Immature natural killer cell (primary cell): ENCODE results near the gene VWA7. TPM values are rescaled to one million over a fixed set of nuclear protein-coding genes. Genes with fewer than 3 reads are reported as not detected.

Source experiments
- DNase-seq, 3 donors: peaks; one replicate each; pipeline ENCODE4 v3.0.0; 2022; ENCODE audit warnings: mixed read lengths in 1 of 3
- H3K27ac Mint-ChIP-seq, 6 donors: one replicate each; pipeline ENCODE4 v1.8.0; 2020; ENCODE audit warnings: mixed read lengths in 6 of 6, mild to moderate bottlenecking in 5 of 6, inconsistent platforms in 4 of 6, moderate library complexity in 3 of 6
- H3K27me3 Mint-ChIP-seq, 3 donors: one replicate each; pipeline ENCODE4 v1.8.0; 2020 to 2021; ENCODE audit warnings: low read depth in 3 of 3, mild to moderate bottlenecking in 3 of 3, mixed read lengths in 3 of 3, moderate library complexity in 3 of 3, inconsistent platforms in 1 of 3
- H3K36me3 Mint-ChIP-seq, 3 donors: one replicate each; pipeline ENCODE4 v1.8.0; 2020; ENCODE audit warnings: mixed read lengths in 3 of 3, inconsistent platforms in 2 of 3, mild to moderate bottlenecking in 2 of 3
- H3K4me1 Mint-ChIP-seq, 2 donors: one replicate each; pipeline ENCODE4 v1.8.0; 2020; ENCODE audit warnings: inconsistent platforms in 2 of 2, mild to moderate bottlenecking in 2 of 2, mixed read lengths in 2 of 2, moderate library complexity in 1 of 2
- H3K4me3 Mint-ChIP-seq, 5 donors: one replicate each; pipeline ENCODE4 v1.8.0; 2020; ENCODE audit warnings: mild to moderate bottlenecking in 5 of 5, mixed read lengths in 5 of 5, inconsistent platforms in 3 of 5, moderate library complexity in 3 of 5
- H3K9me3 Mint-ChIP-seq, 6 donors: one replicate each; pipeline ENCODE4 v1.8.0; 2020; ENCODE audit warnings: mild to moderate bottlenecking in 6 of 6, mixed read lengths in 6 of 6, inconsistent platforms in 4 of 6, moderate library complexity in 3 of 6
- polyA plus RNA-seq, 3 donors: library from polyadenylated mRNA; unstranded; fragments of 300-500 nt; fragmentation: Illumina TruSeq; gene quantifications; one replicate each; pipeline ENCODE4 v1.2.3, GENCODE V29; 2021

The VWA7 gene
- polyA plus RNA-seq, 3 donors from 2014 or later, result 0.21 to 1.8 (median 0.93) TPM

- peaks cover 0 to 2% (median 1%) of the 10 kb centered on the region in 3 donors for H3K27me3 Mint-ChIP-seq
- peaks cover 20 to 28% of the 10 kb centered on the region in 2 donors for H3K4me1 Mint-ChIP-seq
- peak overlapping the region in 2 of 6 donors; percentile 28 to 49 for H3K27ac Mint-ChIP-seq
- no peaks in the 10 kb centered on the region for H3K36me3 Mint-ChIP-seq
- H3K4me3 Mint-ChIP-seq, result no peak overlapping the region
- no peaks in the 10 kb centered on the region for H3K9me3 Mint-ChIP-seq
- DNase-seq, result no peak
These were observed 8.5 kb downstream of the VWA7 start for GRCh38 chr6:31768363-31769257.

GRCh38 chr6:31767096-31767645 is 10.0 kb downstream of the VWA7 start:
- Mint-ChIP-seq H3K27me3 (peaks cover 0 to 1% (median 0%) of the 10 kb centered on the region in 3 donors), H3K36me3 (peaks cover 0 to 3% (median 3%) of the 10 kb centered on the region in 3 donors), H3K4me3 (no peak overlapping the region), H3K27ac (no peak overlapping the region), H3K4me1 (peaks cover 14 to 17% of the 10 kb centered on the region in 2 donors), H3K9me3 (no peaks in the 10 kb centered on the region)
- DNase-seq, result no peak

GRCh38 chr6:31765910-31766794 is 11.0 kb downstream of the VWA7 start:
- H3K27ac Mint-ChIP-seq, result no peak overlapping the region
- peaks cover 0 to 1% (median 0%) of the 10 kb centered on the region in 3 donors for H3K27me3 Mint-ChIP-seq
- H3K36me3 Mint-ChIP-seq, result peaks cover 0 to 8% (median 3%) of the 10 kb centered on the region in 3 donors
- H3K4me1 Mint-ChIP-seq, result peaks cover 9 to 10% of the 10 kb centered on the region in 2 donors
- DNase-seq, result no peak
- H3K4me3 Mint-ChIP-seq, result no peak overlapping the region
- no peaks in the 10 kb centered on the region for H3K9me3 Mint-ChIP-seq

- H3K4me3 Mint-ChIP-seq, result no peak overlapping the region
- H3K27ac Mint-ChIP-seq, result no peak overlapping the region
- H3K36me3 Mint-ChIP-seq, result peaks cover 5 to 14% (median 8%) of the 10 kb centered on the region in 3 donors
- H3K27me3 Mint-ChIP-seq, result peaks cover 0 to 1% (median 0%) of the 10 kb centered on the region in 3 donors
- H3K4me1 Mint-ChIP-seq, result peaks cover 7 to 8% of the 10 kb centered on the region in 2 donors
- H3K9me3 Mint-ChIP-seq, result no peaks in the 10 kb centered on the region
- no peak for DNase-seq
These were observed 11.6 kb downstream of the VWA7 start for GRCh38 chr6:31765559-31765909.

GRCh38 chr6:31764198-31764597 is 12.9 kb downstream of the VWA7 start:
- Mint-ChIP-seq H3K27ac (peak overlapping the region in 1 of 6 donors; percentile 55), H3K4me1 (peaks cover 0 to 1% of the 10 kb centered on the region in 2 donors), H3K36me3 (peaks cover 12 to 24% (median 13%) of the 10 kb centered on the region in 3 donors), H3K9me3 (no peaks in the 10 kb centered on the region), H3K27me3 (peaks cover 0 to 1% (median 0%) of the 10 kb centered on the region in 3 donors), H3K4me3 (no peak overlapping the region)
- DNase-seq, result no peak

GRCh38 chr6:31763619-31763940 is 13.5 kb downstream of the VWA7 start:
- H3K4me3 Mint-ChIP-seq, result no peak overlapping the region
- DNase-seq, result no peak
- no peaks in the 10 kb centered on the region for H3K9me3 Mint-ChIP-seq
- peaks cover 12 to 30% (median 16%) of the 10 kb centered on the region in 3 donors for H3K36me3 Mint-ChIP-seq
- H3K27ac Mint-ChIP-seq, result peak overlapping the region in 1 of 6 donors; percentile 82
- H3K27me3 Mint-ChIP-seq, result peaks cover 0 to 1% (median 0%) of the 10 kb centered on the region in 3 donors
- no peaks in the 10 kb centered on the region for H3K4me1 Mint-ChIP-seq

GRCh38 chr6:31762878-31763618 is 14.1 kb downstream of the VWA7 start:
- Mint-ChIP-seq H3K9me3 (no peaks in the 10 kb centered on the region), H3K36me3 (peaks cover 12 to 30% (median 16%) of the 10 kb centered on the region in 3 donors), H3K4me1 (no peaks in the 10 kb centered on the region), H3K4me3 (no peak overlapping the region), H3K27ac (no peak overlapping the region), H3K27me3 (peaks cover 0 to 1% (median under 1%) of the 10 kb centered on the region in 3 donors)
- no peak for DNase-seq

GRCh38 chr6:31762356-31762755 is 14.8 kb downstream of the VWA7 start, which contains the start of gene SAPCD1:
SAPCD1 (plus strand) TSS chr6:31762656; CDS start chr6:31763055, 399 bp downstream.
- Mint-ChIP-seq H3K9me3 (no peaks in the 10 kb centered on the region), H3K4me1 (no peaks in the 10 kb centered on the region), H3K27ac (peak within 1 kb of the TSS in 1 of 6 donors; percentile 45), H3K36me3 (peaks cover 12 to 30% (median 16%) of the 10 kb centered on the region in 3 donors), H3K4me3 (no peak within 1 kb of the TSS), H3K27me3 (peaks cover 0 to 2% (median 1%) of the 10 kb centered on the region in 3 donors)
- no peak for DNase-seq

- DNase-seq, result no peak
- Mint-ChIP-seq H3K9me3 (no peaks in the 10 kb centered on the region), H3K4me1 (no peaks in the 10 kb centered on the region), H3K4me3 (no peak overlapping the region), H3K27me3 (peaks cover 0 to 2% (median 0%) of the 10 kb centered on the region in 3 donors), H3K36me3 (peaks cover 12 to 30% (median 16%) of the 10 kb centered on the region in 3 donors), H3K27ac (no peak overlapping the region)
These were observed 15.8 kb downstream of the VWA7 start for GRCh38 chr6:31761343-31761742.

GRCh38 chr6:31760790-31761189 is 16.3 kb downstream of the VWA7 start:
- Mint-ChIP-seq H3K27me3 (peaks cover 0 to 2% (median 0%) of the 10 kb centered on the region in 3 donors), H3K27ac (no peak overlapping the region), H3K9me3 (no peaks in the 10 kb centered on the region), H3K36me3 (peaks cover 12 to 30% (median 16%) of the 10 kb centered on the region in 3 donors), H3K4me3 (no peak overlapping the region), H3K4me1 (no peaks in the 10 kb centered on the region)
- DNase-seq, result no peak

GRCh38 chr6:31758281-31758680 is 18.8 kb downstream of the VWA7 start:
- peaks cover 12 to 30% (median 16%) of the 10 kb centered on the region in 3 donors for H3K36me3 Mint-ChIP-seq
- no peaks in the 10 kb centered on the region for H3K4me1 Mint-ChIP-seq
- no peak overlapping the region for H3K4me3 Mint-ChIP-seq
- peaks cover 0 to 5% (median 0%) of the 10 kb centered on the region in 3 donors for H3K27me3 Mint-ChIP-seq
- DNase-seq, result no peak
- no peak overlapping the region for H3K27ac Mint-ChIP-seq
- no peaks in the 10 kb centered on the region for H3K9me3 Mint-ChIP-seq

GRCh38 chr6:31752739-31753319 is 24.3 kb downstream of the VWA7 start:
- no peak for DNase-seq
- Mint-ChIP-seq H3K4me1 (no peaks in the 10 kb centered on the region), H3K36me3 (peaks cover 0 to 3% (median 0%) of the 10 kb centered on the region in 3 donors), H3K9me3 (no peaks in the 10 kb centered on the region), H3K27ac (peak overlapping the region in 1 of 6 donors; percentile 1), H3K4me3 (no peak overlapping the region), H3K27me3 (peaks cover 0 to 2% (median 0%) of the 10 kb centered on the region in 3 donors)
